Progenitor cell of endocrine pancreas (in vitro differentiated cells): ENCODE measurements around the gene CLEC4G. TPM values are rescaled to one million over a fixed set of nuclear protein-coding genes. Genes with fewer than 3 reads are reported as not detected.

ENCODE experiments used
- DNase-seq: peaks from one replicate; pipeline ENCODE4 v3.0.0; 2021; ENCODE audit warnings: low spot score; ENCODE audit not compliant: unreplicated experiment
- H3K27ac Mint-ChIP-seq: 2 replicates; pipeline ENCODE4 v1.8.0; 2021; ENCODE audit warnings: mild to moderate bottlenecking, moderate library complexity, mixed read lengths
- H3K27me3 Mint-ChIP-seq: 2 replicates; pipeline ENCODE4 v1.8.0; 2021; ENCODE audit warnings: mixed read lengths
- H3K36me3 Mint-ChIP-seq: 2 replicates; pipeline ENCODE4 v1.8.0; 2022; ENCODE audit warnings: mixed read lengths; ENCODE audit not compliant: insufficient read depth
- H3K4me1 Mint-ChIP-seq: 2 replicates; pipeline ENCODE4 v1.8.0; 2021; ENCODE audit warnings: low read depth, mixed read lengths
- H3K4me3 Mint-ChIP-seq: 2 replicates; pipeline ENCODE4 v1.8.0; 2021; ENCODE audit warnings: low read depth, mild to moderate bottlenecking, moderate library complexity, mixed read lengths
- H3K9me3 Mint-ChIP-seq: 2 replicates; pipeline ENCODE4 v1.8.0; 2021; ENCODE audit warnings: low read depth, mixed read lengths
- CTCF ChIP-seq: fragments of 200-600 bp; sonication (generic); IDR thresholded peaks from one replicate; pipeline ENCODE4 v1.5.0; 2021; ENCODE audit warnings: antibody characterized with exemption, mild to moderate bottlenecking; ENCODE audit not compliant: unreplicated experiment
- total RNA-seq: library from RNA; stranded (reverse); gene quantifications from 2 replicates; pipeline ENCODE4 v1.2.1, GENCODE V29; 2021

The CLEC4G gene
- total RNA-seq, 1 donor from 2014 or later = not detected

DNA sequence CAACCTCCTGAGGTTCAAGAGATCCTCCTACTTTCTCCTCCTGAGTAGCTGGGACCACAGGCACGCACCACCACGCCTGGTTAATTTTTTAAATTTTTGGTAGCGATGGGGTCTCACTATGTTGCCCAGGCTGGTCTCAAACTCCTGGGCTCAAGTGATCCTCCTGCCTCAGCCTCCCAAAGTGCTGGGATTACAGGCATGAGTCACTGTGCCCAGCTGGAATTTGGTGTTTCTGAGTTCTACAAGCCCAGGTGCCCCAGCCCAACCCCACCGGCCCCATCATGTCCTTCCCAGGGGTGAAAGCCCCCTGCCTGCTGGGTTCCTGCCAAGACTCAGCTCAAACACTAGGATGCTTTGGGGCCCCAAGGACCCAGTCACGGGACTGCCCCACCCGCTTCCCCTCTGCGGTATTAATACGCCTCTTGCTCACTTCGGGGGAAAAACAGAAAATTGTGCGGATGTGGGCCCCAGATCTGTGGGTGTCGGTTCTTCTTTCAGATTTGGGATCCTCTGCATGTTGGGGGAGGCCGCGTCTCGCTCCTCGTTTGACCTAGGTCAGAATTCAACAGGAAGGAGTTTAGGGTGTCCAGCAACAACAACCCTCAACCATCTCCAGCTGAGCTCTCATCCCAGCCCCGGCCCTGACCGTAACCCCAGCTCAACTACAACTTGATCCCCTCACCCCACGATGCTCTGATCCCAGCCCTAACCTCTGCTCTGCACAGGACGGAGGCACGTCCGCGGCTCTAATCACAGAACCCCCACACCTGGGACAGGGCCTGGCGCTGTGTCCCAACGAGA, 26.3 kb downstream of the CLEC4G start:
- no peaks in the 10 kb centered on the region for H3K36me3 Mint-ChIP-seq

GRCh38 chr19:7704280-7705060, 27.4 kb downstream of the CLEC4G start:
- H3K4me1 Mint-ChIP-seq = no peaks in the 10 kb centered on the region

More for the DNA sequence above, 26.3 kb downstream of the CLEC4G start:
- Mint-ChIP-seq H3K9me3 (no peaks in the 10 kb centered on the region), H3K27ac (no peak overlapping the region), H3K27me3 (peaks cover 39% of the 10 kb centered on the region), H3K4me3 (no peak overlapping the region), H3K4me1 (no peaks in the 10 kb centered on the region)
- TF ChIP-seq CTCF = no peak
- DNase-seq = no peak

GRCh38 chr19:7703332-7703731, 28.6 kb downstream of the CLEC4G start:
- H3K9me3 Mint-ChIP-seq = no peaks in the 10 kb centered on the region
- no peak overlapping the region for H3K27ac Mint-ChIP-seq
- DNase-seq = no peak
- no peaks in the 10 kb centered on the region for H3K4me1 Mint-ChIP-seq
- no peaks in the 10 kb centered on the region for H3K36me3 Mint-ChIP-seq
- no peak for TF ChIP-seq CTCF
- H3K4me3 Mint-ChIP-seq = no peak overlapping the region
- H3K27me3 Mint-ChIP-seq = peaks cover 52% of the 10 kb centered on the region

More at GRCh38 chr19:7704280-7705060, 27.4 kb downstream of the CLEC4G start:
- H3K9me3 Mint-ChIP-seq = no peaks in the 10 kb centered on the region
- no peak overlapping the region for H3K27ac Mint-ChIP-seq
- DNase-seq = no peak
- peaks cover 43% of the 10 kb centered on the region for H3K27me3 Mint-ChIP-seq
- no peak overlapping the region for H3K4me3 Mint-ChIP-seq
- TF ChIP-seq CTCF = no peak
- no peaks in the 10 kb centered on the region for H3K36me3 Mint-ChIP-seq

- TF ChIP-seq CTCF = no peak
- no peak within 1 kb of the TSS for H3K4me3 Mint-ChIP-seq
These were observed 30.1 kb downstream of the CLEC4G start, which contains the start of gene FCER2 for GRCh38 chr19:7701654-7702457. FCER2 (minus strand) TSS chr19:7702131; CDS start chr19:7699760, 2,371 bp downstream.

More at GRCh38 chr19:7701654-7702457, 30.1 kb downstream of the CLEC4G start, which contains the start of gene FCER2:
- no peaks in the 10 kb centered on the region for H3K9me3 Mint-ChIP-seq
- H3K27me3 Mint-ChIP-seq = peaks cover 64% of the 10 kb centered on the region
- no peak within 1 kb of the TSS for H3K27ac Mint-ChIP-seq
- H3K36me3 Mint-ChIP-seq = no peaks in the 10 kb centered on the region
- DNase-seq = no peak
- H3K4me1 Mint-ChIP-seq = no peaks in the 10 kb centered on the region
